DMS153 (cell line): Measurements from ENCODE around the gene CDK5R2.

Source experiments
- DNase-seq: peaks from one replicate; lab custom pipeline; 2025; lab: John Stamatoyannopoulos, UW

CDK5R2 gene

GRCh38 chr2:218962859-218963492 lies 3.5 kb downstream of the CDK5R2 start:
- peak; percentile 96 for DNase-seq

- no peak for DNase-seq
These were observed 4.1 kb downstream of the CDK5R2 start for GRCh38 chr2:218963601-218964000.

- peak; percentile 51 for DNase-seq
These were observed 4.7 kb downstream of the CDK5R2 start for GRCh38 chr2:218964041-218964771.

- DNase-seq: no peak
These were observed 11.4 kb downstream of the CDK5R2 start for GRCh38 chr2:218970894-218971293.

GRCh38 chr2:218975060-218975777 lies 15.8 kb downstream of the CDK5R2 start:
- DNase-seq: no peak

- DNase-seq: peak; percentile 65
These were observed 20.6 kb downstream of the CDK5R2 start for GRCh38 chr2:218979846-218980734.

GRCh38 chr2:218980735-218981389 lies 21.4 kb downstream of the CDK5R2 start:
- no peak for DNase-seq

- no peak for DNase-seq
These were observed 22.0 kb downstream of the CDK5R2 start for GRCh38 chr2:218981390-218981880.

- DNase-seq: no peak
These were observed 22.6 kb downstream of the CDK5R2 start for GRCh38 chr2:218981881-218982585.

- no peak for DNase-seq
These were observed 23.3 kb downstream of the CDK5R2 start for GRCh38 chr2:218982586-218983262.

GRCh38 chr2:218983263-218983933 lies 23.9 kb downstream of the CDK5R2 start:
- no peak for DNase-seq

GRCh38 chr2:218983934-218984238 lies 24.4 kb downstream of the CDK5R2 start:
- no peak for DNase-seq

- DNase-seq: no peak
These were observed 25.0 kb downstream of the CDK5R2 start for GRCh38 chr2:218984239-218985020.

- DNase-seq: no peak
These were observed 25.5 kb downstream of the CDK5R2 start, which contains the start of gene FEV for GRCh38 chr2:218985021-218985324. Gene FEV, minus strand, starts transcription at chr2:218985184. Its CDS starts 109 bp downstream, at chr2:218985075.

GRCh38 chr2:218985325-218986091 lies 26.0 kb downstream of the CDK5R2 start:
- DNase-seq: no peak

GRCh38 chr2:218986148-218986761 lies 26.8 kb downstream of the CDK5R2 start:
- no peak for DNase-seq

- DNase-seq: no peak
These were observed 28.7 kb downstream of the CDK5R2 start for GRCh38 chr2:218988164-218988563.

- DNase-seq: no peak
These were observed 29.2 kb downstream of the CDK5R2 start for GRCh38 chr2:218988650-218989049.
